Thyroid gland (tissue), 4 donors: Measurements from ENCODE around the gene NTN1.

Experiments used
- CTCF ChIP-seq, 6 experiments: fragments of 200-600 bp in 3 of 6; fragments of 450-650 bp in 3 of 6; sonication (generic) in 3 of 6; IDR thresholded peaks; one replicate each; pipeline ENCODE4 v1.5.1; 2016 to 2019; ENCODE audit warnings: antibody characterized with exemption in 6 of 6, mild to moderate bottlenecking in 2 of 6, inconsistent platforms in 1 of 6, moderate library complexity in 1 of 6
- POLR2A ChIP-seq, 2 donors: fragments of 450-650 bp; IDR thresholded peaks; one replicate each; pipeline ENCODE4 v1.6.1; 2017; ENCODE audit warnings: antibody characterized with exemption in 2 of 2, mild to moderate bottlenecking in 2 of 2, moderate library complexity in 1 of 2

GRCh38 chr17:9229160-9229825, 208.0 kb downstream of the NTN1 start:
- TF ChIP-seq POLR2A (IDR thresholded peaks at IDR 0.05) (no peak), CTCF (IDR thresholded peaks at IDR 0.05) (no peak)
